ENCODE measurements around the gene HSPA1L.
A peak's percentile ranks its signal among the peaks of the same experiment; 100 is the strongest.
"Not testable (repeated sequence)": the region's sequence is repeated elsewhere in the genome, so short reads cannot be mapped to it uniquely, and the experiment has no call there.

The HSPA1L gene

GRCh38 chr6:31813465-31813849 lies 1.6 kb downstream of the HSPA1L start:
- no peak overlapping the region for H3K27ac Mint-ChIP-seq
- DNase-seq (no peak), ATAC-seq (replicated peaks) (no peak)
- peak overlapping the region; percentile 84 to 96 for H3K4me3 Mint-ChIP-seq
- no peaks in the 10 kb centered on the region for H3K9me3 Mint-ChIP-seq
- H3K27me3 Mint-ChIP-seq = no peaks in the 10 kb centered on the region
- peaks cover 21 to 33% of the 10 kb centered on the region in 2 donors for H3K4me1 Mint-ChIP-seq
- H3K36me3 Mint-ChIP-seq = peaks cover 2 to 11% of the 10 kb centered on the region in 2 donors

GRCh38 chr6:31811645-31812044 lies 3.4 kb downstream of the HSPA1L start:
- no peaks in the 10 kb centered on the region for H3K27me3 Mint-ChIP-seq
- H3K27ac Mint-ChIP-seq = no peak overlapping the region
- DNase-seq = no peak
- H3K9me3 Mint-ChIP-seq = no peaks in the 10 kb centered on the region
- peaks cover 12 to 25% of the 10 kb centered on the region in 2 donors for H3K4me1 Mint-ChIP-seq
- H3K4me3 Mint-ChIP-seq = no peak overlapping the region
- ATAC-seq (replicated peaks) = no peak
- peaks cover 2 to 11% of the 10 kb centered on the region in 2 donors for H3K36me3 Mint-ChIP-seq

- H3K36me3 Mint-ChIP-seq = peaks cover 2 to 20% of the 10 kb centered on the region in 2 donors
- H3K9me3 Mint-ChIP-seq; H3K27me3 Mint-ChIP-seq; H3K4me3 Mint-ChIP-seq; H3K27ac Mint-ChIP-seq; ATAC-seq (replicated peaks); DNase-seq: not testable (repeated sequence)
- peaks cover 15 to 20% of the 10 kb centered on the region in 2 donors for H3K4me1 Mint-ChIP-seq
Measured at GRCh38 chr6:31808599-31808998, 6.5 kb downstream of the HSPA1L start.

GRCh38 chr6:31806470-31807272 lies 8.4 kb downstream of the HSPA1L start, which contains the start of gene LSM2:
LSM2 (minus strand) TSS chr6:31806966; CDS start chr6:31806757, 209 bp downstream.
- peak; percentile 97 to 98 for ATAC-seq (replicated peaks)
- Mint-ChIP-seq H3K27me3 (no peaks in the 10 kb centered on the region), H3K9me3 (no peaks in the 10 kb centered on the region), H3K36me3 (peaks cover 7 to 28% of the 10 kb centered on the region in 2 donors), H3K4me1 (peaks cover 12 to 24% of the 10 kb centered on the region in 2 donors), H3K27ac (peak within 1 kb of the TSS; percentile 98), H3K4me3 (peak within 1 kb of the TSS; percentile 94 to 95)
- DNase-seq = peak; percentile 94

GRCh38 chr6:31805939-31806469 lies 9.1 kb downstream of the HSPA1L start:
- peak; percentile 44 to 46 for ATAC-seq (replicated peaks)
- no peak for DNase-seq
- Mint-ChIP-seq H3K4me1 (peaks cover 12 to 24% of the 10 kb centered on the region in 2 donors), H3K36me3 (peaks cover 12 to 28% of the 10 kb centered on the region in 2 donors), H3K27me3 (no peaks in the 10 kb centered on the region), H3K4me3 (peak overlapping the region; percentile 94 to 95), H3K27ac (peak overlapping the region; percentile 98), H3K9me3 (no peaks in the 10 kb centered on the region)

GRCh38 chr6:31801031-31801927 lies 13.8 kb downstream of the HSPA1L start:
- H3K27me3 Mint-ChIP-seq; H3K4me3 Mint-ChIP-seq; H3K27ac Mint-ChIP-seq; DNase-seq; ATAC-seq (replicated peaks); H3K9me3 Mint-ChIP-seq: not testable (repeated sequence)
- peaks cover 17 to 21% of the 10 kb centered on the region in 2 donors for H3K36me3 Mint-ChIP-seq
- peaks cover 13 to 35% of the 10 kb centered on the region in 2 donors for H3K4me1 Mint-ChIP-seq

GRCh38 chr6:31799781-31800180 lies 15.3 kb downstream of the HSPA1L start:
- Mint-ChIP-seq H3K27ac (no peak overlapping the region), H3K4me3 (no peak overlapping the region), H3K36me3 (peaks cover 19 to 20% of the 10 kb centered on the region in 2 donors), H3K9me3 (no peaks in the 10 kb centered on the region), H3K4me1 (peaks cover 8 to 32% of the 10 kb centered on the region in 2 donors), H3K27me3 (no peaks in the 10 kb centered on the region)
- no peak for ATAC-seq (replicated peaks)
- DNase-seq = no peak

- H3K36me3 Mint-ChIP-seq = peaks cover 17 to 21% of the 10 kb centered on the region in 2 donors
- no peaks in the 10 kb centered on the region for H3K9me3 Mint-ChIP-seq
- no peaks in the 10 kb centered on the region for H3K27me3 Mint-ChIP-seq
- ATAC-seq (replicated peaks) = no peak
- peaks cover 20 to 41% of the 10 kb centered on the region in 2 donors for H3K4me1 Mint-ChIP-seq
- DNase-seq = no peak
- peak overlapping the region; percentile 87 for H3K27ac Mint-ChIP-seq
- peak overlapping the region; percentile 13 to 14 for H3K4me3 Mint-ChIP-seq
Measured at GRCh38 chr6:31797588-31797987, 17.5 kb downstream of the HSPA1L start.

- no peak for DNase-seq
- ATAC-seq (replicated peaks) = no peak
- peaks cover 20 to 27% of the 10 kb centered on the region in 2 donors for H3K36me3 Mint-ChIP-seq
- H3K4me1 Mint-ChIP-seq = peaks cover 25 to 46% of the 10 kb centered on the region in 2 donors
- H3K27me3 Mint-ChIP-seq = no peaks in the 10 kb centered on the region
- H3K9me3 Mint-ChIP-seq = no peaks in the 10 kb centered on the region
- no peak overlapping the region for H3K4me3 Mint-ChIP-seq
- no peak overlapping the region for H3K27ac Mint-ChIP-seq
Measured at GRCh38 chr6:31796993-31797385, 18.1 kb downstream of the HSPA1L start.

GRCh38 chr6:31795616-31796298 lies 19.3 kb downstream of the HSPA1L start, which contains the start of gene VARS1:
VARS1 (minus strand) TSS chr6:31795752; CDS start chr6:31795217, 535 bp downstream.
- ATAC-seq (replicated peaks) (peak; percentile 90 to 92), DNase-seq (peak; percentile 90)
- Mint-ChIP-seq H3K27me3 (no peaks in the 10 kb centered on the region), H3K4me3 (peak within 1 kb of the TSS; percentile 85 to 95), H3K4me1 (peaks cover 31 to 57% of the 10 kb centered on the region in 2 donors), H3K27ac (peak within 1 kb of the TSS; percentile 98), H3K9me3 (no peaks in the 10 kb centered on the region), H3K36me3 (peaks cover 21 to 33% of the 10 kb centered on the region in 2 donors)

- Mint-ChIP-seq H3K36me3 (peaks cover 23 to 37% of the 10 kb centered on the region in 2 donors), H3K4me3 (peak overlapping the region; percentile 85 to 95)
- ATAC-seq (replicated peaks) = peak; percentile 52 to 53
Measured at GRCh38 chr6:31794866-31795615, 20.0 kb downstream of the HSPA1L start.

GRCh38 chr6:31794294-31794865 lies 20.7 kb downstream of the HSPA1L start:
- peaks cover 26 to 41% of the 10 kb centered on the region in 2 donors for H3K36me3 Mint-ChIP-seq
- no peaks in the 10 kb centered on the region for H3K9me3 Mint-ChIP-seq
- H3K27ac Mint-ChIP-seq = peak overlapping the region; percentile 98
- no peak for ATAC-seq (replicated peaks)
- no peak for DNase-seq
- no peaks in the 10 kb centered on the region for H3K27me3 Mint-ChIP-seq
- H3K4me3 Mint-ChIP-seq = peak overlapping the region; percentile 85 to 95
- H3K4me1 Mint-ChIP-seq = peaks cover 37 to 67% of the 10 kb centered on the region in 2 donors

More at GRCh38 chr6:31794866-31795615, 20.0 kb downstream of the HSPA1L start:
- Mint-ChIP-seq H3K4me1 (peaks cover 34 to 62% of the 10 kb centered on the region in 2 donors), H3K27me3 (no peaks in the 10 kb centered on the region), H3K9me3 (no peaks in the 10 kb centered on the region), H3K27ac (peak overlapping the region; percentile 98)
- DNase-seq = no peak

- not testable (repeated sequence) for DNase-seq; H3K27me3 Mint-ChIP-seq; ATAC-seq (replicated peaks); H3K9me3 Mint-ChIP-seq
- Mint-ChIP-seq H3K4me1 (peaks cover 40 to 71% of the 10 kb centered on the region in 2 donors), H3K4me3 (peak overlapping the region; percentile 85 to 95), H3K27ac (peak overlapping the region; percentile 27), H3K36me3 (peaks cover 26 to 41% of the 10 kb centered on the region in 2 donors)
Measured at GRCh38 chr6:31793927-31794245, 21.2 kb downstream of the HSPA1L start.

Data from stimulated activated naive B cell treated with anti-CD40 and anti-IgM and Interleukin-4, amounts not matched to agents 10 μg/mL and 1 μg/mL and 100 μg/mL, for 72 hours (primary cell).